Fibroblast of villous mesenchyme (primary cell): ENCODE results near the gene TKT. TPM values are rescaled to one million over a fixed set of nuclear protein-coding genes. Genes with fewer than 3 reads are reported as not detected.
"Not testable (repeated sequence)": the region's sequence is repeated elsewhere in the genome, so short reads cannot be mapped to it uniquely, and the experiment has no call there.

Experiments used
- DNase-seq: peaks from one replicate; pipeline ENCODE4 v3.0.0-alpha.2; 2010; ENCODE audit warnings: low read depth
- H3K4me3 ChIP-seq: 2 replicates; pipeline ENCODE4 v1.5.1; 2011; ENCODE audit warnings: low read depth, mild to moderate bottlenecking, low read length
- CTCF ChIP-seq: IDR thresholded peaks from 2 replicates; pipeline ENCODE4 v1.5.1; 2012; ENCODE audit warnings: low read depth, mild to moderate bottlenecking, low read length; ENCODE audit not compliant: insufficient read depth
- total RNA-seq: library from RNA; depleted of rRNA; stranded (reverse); fragments of >200 nt; gene quantifications from 2 replicates; pipeline ENCODE4 v1.2.3, GENCODE V29; 2012

The TKT gene
- total RNA-seq, 1 donor, result 591 TPM

DNA sequence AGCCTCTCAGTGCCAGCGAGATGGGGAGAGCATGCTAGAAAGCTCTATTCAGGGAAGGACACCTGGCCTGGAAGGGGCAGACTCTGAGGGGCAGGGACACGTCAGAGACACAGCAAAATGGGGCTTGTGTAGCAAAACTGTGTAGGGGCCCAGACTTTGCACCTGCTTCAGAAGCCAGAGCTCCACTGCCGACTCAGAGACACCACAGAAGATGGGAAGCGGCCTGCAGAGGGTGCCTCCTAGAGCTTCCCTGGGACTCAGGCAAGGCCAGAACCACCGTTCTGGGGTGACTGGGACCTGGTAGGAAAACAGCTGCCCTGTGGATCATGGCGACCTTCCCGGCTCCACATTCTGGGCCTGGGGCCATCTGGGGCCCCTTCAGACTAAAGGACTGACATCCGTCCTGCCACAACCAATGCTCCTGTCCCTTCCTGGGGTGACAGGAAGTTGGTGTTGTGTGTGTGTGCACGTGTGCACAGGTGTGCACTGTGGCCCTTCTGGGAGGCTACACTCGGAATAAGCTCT lies 17.4 kb upstream of the TKT start:
- no peak for DNase-seq
- H3K4me3 ChIP-seq, result no peak overlapping the region
- no peak for TF ChIP-seq CTCF

DNA sequence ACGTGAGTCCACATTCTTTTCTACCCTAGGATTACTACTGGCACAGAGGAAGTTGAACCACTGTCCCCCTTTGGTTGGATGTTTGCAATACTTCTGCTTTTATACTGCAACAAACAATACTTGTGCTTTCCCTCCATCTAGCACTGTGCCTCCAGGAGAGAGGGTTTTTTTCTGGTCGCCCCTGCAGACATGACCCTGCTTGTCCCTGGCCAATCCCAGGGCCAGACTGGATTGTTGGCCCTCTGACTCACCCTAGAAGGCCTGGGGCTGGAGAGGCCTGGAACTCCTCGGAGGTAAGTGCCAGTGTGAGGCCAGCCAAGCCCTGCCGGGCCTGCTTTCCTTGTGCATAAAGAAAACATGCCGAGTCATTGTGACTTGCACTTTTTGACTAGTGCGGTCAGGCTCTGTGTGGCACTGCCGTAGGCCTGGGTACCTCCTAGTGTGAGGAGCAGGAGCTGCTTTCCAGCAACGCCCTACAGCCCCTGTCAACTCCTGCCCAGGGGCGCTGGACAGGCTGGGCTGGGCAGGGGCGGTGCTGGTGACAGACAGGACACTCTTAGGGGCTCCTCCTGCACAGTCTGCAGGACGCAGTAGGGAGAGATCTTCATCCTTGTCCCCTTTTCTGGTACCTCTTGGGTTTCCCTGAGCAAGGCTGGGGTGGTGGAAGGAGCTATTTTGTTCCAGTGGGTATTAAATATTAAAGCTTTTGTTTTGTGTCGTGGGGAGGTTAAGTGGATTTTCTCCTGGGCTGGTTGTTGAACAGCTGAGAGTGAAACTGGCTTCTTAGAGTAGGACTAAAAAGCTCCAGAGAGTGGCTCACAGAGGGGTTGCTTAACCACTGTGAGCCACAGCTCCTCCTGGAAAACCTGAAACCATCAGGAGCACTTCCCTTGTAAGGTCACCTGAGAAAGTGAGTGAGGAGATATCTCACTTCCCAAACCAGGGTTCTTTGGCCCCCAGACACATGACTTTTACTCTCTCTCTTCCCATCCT lies 14.4 kb upstream of the TKT start:
- TF ChIP-seq CTCF, result no peak
- no peak overlapping the region for H3K4me3 ChIP-seq
- DNase-seq, result peak; percentile 98

DNA sequence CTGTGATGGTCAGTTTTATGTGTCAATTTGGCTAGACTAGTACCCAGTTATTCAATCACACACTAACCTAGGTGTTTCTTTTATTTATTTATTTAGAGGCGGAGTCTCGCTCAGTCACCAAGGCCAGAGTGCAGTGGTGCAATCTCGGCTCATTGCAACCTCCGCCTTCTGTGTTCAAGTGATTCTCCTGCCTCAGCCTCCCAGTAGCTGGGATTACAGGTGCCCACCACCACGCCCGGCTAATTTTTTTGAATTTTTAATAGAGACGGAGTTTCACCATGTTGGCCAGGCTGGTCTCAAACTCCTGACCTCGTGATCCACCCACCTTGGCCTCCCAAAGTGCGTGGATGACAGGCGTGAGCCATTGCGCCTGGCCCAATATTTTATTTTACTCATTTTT lies 13.4 kb upstream of the TKT start:
- not testable (repeated sequence) for DNase-seq, H3K4me3 ChIP-seq

DNA sequence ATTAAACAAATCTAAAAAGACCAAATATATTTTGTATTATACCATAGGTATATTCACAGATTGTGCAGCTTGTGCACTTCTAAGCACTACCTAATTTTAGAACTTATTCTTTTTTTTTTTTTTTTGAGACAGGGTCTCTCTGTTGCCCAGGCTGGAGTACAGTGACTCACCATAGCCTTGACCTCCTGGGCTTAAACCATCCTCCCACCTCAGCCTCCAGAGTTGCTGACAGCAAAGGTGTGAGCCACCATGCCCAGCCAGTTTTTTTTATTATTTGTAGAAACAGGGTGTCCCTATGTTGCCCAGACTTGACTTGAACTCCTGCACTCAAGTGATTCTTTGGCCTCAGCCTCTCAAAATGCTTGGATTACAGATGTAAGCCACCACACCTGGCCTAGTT lies 11.9 kb upstream of the TKT start:
- no peak for TF ChIP-seq CTCF
- DNase-seq, result no peak
- H3K4me3 ChIP-seq, result no peak overlapping the region

- TF ChIP-seq CTCF, result no peak
- no peak for DNase-seq
- no peak overlapping the region for H3K4me3 ChIP-seq
Observed at GRCh38 chr3:53264718-53265117, 8.9 kb upstream of the TKT start.

GRCh38 chr3:53263907-53264306 lies 8.1 kb upstream of the TKT start:
- H3K4me3 ChIP-seq, result no peak overlapping the region
- no peak for DNase-seq

GRCh38 chr3:53261712-53262111 lies 5.9 kb upstream of the TKT start:
- DNase-seq, result no peak
- TF ChIP-seq CTCF, result no peak

More at GRCh38 chr3:53263907-53264306, 8.1 kb upstream of the TKT start:
- no peak for TF ChIP-seq CTCF

More at GRCh38 chr3:53261712-53262111, 5.9 kb upstream of the TKT start:
- H3K4me3 ChIP-seq, result no peak overlapping the region
